Measurements from ENCODE around the gene GFOD1.

DNA sequence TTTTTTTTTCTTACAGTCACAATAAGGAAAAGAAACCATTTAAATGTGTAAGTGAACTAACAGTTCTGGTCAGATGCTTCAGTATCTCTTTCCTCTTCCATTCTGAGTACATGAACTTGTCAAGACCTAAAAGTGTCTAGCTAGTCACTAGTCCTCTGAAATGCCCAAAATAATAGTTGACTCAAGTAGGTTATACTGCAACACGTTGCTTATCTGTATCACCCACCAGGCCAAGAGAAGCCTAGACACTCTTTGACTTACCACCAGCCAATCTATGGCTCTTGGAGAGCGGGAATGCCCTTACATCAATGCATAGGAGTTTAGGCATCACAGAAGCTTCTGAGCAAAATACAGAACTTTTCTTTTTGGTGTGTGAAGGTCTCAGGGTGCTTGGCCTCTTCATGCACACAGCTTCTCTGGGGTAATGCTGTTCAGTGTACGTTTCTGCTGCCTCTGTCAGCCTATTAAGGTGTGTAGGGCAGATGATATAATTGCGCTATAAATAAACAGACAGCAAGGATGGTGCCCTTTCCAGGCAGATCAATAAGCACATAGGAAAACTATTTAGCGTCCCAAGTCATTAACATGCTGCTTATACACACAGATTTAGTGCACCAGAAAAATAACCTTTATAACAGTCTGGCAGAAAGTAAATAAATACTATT is 7.8 kb upstream of the GFOD1 start:
- TF ChIP-seq CTCF (IDR thresholded peaks at IDR 0.05) (no peak), POLR2AphosphoS5 (IDR thresholded peaks at IDR 0.05; ENCODE audit: low read depth, low read length) (no peak)
- TF ChIP-seq, protein P1, sequence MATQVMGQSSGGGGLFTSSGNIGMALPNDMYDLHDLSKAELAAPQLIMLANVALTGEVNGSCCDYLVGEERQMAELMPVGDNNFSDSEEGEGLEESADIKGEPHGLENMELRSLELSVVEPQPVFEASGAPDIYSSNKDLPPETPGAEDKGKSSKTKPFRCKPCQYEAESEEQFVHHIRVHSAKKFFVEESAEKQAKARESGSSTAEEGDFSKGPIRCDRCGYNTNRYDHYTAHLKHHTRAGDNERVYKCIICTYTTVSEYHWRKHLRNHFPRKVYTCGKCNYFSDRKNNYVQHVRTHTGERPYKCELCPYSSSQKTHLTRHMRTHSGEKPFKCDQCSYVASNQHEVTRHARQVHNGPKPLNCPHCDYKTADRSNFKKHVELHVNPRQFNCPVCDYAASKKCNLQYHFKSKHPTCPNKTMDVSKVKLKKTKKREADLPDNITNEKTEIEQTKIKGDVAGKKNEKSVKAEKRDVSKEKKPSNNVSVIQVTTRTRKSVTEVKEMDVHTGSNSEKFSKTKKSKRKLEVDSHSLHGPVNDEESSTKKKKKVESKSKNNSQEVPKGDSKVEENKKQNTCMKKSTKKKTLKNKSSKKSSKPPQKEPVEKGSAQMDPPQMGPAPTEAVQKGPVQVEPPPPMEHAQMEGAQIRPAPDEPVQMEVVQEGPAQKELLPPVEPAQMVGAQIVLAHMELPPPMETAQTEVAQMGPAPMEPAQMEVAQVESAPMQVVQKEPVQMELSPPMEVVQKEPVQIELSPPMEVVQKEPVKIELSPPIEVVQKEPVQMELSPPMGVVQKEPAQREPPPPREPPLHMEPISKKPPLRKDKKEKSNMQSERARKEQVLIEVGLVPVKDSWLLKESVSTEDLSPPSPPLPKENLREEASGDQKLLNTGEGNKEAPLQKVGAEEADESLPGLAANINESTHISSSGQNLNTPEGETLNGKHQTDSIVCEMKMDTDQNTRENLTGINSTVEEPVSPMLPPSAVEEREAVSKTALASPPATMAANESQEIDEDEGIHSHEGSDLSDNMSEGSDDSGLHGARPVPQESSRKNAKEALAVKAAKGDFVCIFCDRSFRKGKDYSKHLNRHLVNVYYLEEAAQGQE (IDR thresholded peaks at IDR 0.05; ENCODE audit: insufficient read depth in 1 of 2, low read depth in 2 of 2, low read length in 1 of 2) = no peak

All from Panc1 (cell line).